NCI-H2029 treated with DMSO at 0.1 percent for 48 hours (cell line): ENCODE measurements around the gene C2orf80.
"Not testable (repeated sequence)": the region's sequence is repeated elsewhere in the genome, so short reads cannot be mapped to it uniquely, and the experiment has no call there.

Experiments used
- DNase-seq: peaks from one replicate; lab custom pipeline; 2025; lab: John Stamatoyannopoulos, UW

C2orf80 gene

DNA sequence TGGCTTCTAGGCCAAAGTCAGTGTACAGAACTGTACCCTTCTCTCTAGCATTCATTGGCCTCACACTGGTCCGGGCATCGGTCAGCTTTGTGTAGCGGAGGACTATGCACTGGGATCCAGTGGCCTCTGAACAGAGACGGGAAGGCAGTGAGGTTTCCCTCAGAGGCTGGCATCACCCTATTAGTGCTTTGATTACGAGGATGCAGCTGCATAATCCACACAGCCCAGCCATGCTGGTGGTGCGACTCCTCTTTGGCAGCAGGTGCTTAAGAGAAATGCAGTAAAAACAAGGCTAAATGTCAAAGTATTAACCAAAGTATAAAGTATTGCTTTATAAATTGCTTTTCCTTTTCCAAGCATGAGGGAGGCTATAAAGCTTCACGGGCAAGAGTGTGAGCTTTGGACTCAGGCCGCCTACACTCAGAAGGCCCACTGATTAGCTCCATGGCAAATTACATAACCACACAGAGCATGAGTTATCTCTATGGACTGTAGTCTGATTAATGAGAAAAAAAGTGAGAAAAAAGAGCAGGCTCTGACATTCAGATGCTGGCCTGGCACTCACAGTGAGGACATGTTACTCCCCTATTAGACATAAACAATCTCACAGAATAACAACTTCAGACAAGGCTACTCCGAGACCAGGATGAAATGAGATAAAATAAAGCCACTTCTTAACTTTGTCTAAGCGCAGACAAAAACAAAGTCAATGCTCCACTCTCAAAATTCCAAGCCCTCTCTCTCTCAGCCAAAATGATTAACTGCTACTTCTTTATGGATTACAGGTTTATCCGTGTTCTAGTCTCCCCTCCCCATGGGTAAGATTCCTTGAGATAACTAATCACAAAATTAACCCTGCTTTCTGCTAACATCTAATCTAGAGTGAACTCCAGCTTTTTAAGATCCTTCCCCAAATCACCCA is 53.8 kb downstream of the C2orf80 start:
- DNase-seq: no peak

DNA sequence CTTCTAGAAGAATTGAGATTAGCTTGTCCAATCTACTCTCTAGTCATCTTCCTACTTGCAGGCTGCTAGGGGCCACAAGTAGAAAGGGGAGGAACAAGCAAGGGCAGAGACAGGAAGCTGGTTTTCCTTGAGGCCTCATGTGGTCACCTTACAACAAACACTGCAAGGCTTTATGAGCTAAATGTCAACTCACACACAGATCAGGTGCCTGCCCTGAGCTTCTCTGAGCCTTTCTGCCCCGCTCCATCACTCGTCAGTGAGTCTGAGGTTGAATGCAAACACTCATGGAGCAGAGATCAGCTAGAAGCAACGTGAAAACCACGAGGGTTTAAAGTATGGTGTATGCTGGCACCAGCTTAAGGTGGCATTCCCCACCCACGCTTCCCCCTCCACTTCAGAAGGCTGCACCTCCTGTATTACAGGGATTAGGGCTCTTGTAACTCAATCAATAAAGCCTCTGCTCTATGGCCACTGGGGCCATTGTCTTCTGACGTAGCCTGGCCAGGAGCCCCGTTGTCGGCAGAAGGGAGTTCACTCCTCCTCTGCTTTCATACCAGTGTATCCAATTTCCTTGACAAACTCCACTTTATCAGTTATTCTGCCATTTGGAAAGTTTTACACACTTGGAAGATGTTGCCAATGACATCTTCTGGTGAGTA is 54.8 kb downstream of the C2orf80 start:
- DNase-seq: peak; percentile 61

DNA sequence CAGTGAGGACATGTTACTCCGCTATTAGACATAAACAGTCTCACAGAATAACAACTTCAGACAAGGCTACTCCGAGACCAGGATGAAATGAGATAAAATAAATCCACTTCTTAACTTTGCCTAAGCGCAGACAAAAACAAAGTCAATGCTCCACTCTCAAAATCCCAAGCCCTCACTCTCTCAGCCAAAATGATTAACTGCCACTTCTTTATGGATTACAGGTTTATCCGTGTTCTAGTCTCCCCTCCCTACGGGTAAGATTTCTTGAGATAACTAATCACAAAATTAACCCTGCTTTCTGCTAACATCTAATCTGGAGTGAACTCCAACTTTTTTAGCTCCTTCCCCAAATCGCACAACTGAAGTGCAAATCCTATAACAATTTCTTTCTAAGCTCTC is 59.1 kb downstream of the C2orf80 start:
- no peak for DNase-seq

DNA sequence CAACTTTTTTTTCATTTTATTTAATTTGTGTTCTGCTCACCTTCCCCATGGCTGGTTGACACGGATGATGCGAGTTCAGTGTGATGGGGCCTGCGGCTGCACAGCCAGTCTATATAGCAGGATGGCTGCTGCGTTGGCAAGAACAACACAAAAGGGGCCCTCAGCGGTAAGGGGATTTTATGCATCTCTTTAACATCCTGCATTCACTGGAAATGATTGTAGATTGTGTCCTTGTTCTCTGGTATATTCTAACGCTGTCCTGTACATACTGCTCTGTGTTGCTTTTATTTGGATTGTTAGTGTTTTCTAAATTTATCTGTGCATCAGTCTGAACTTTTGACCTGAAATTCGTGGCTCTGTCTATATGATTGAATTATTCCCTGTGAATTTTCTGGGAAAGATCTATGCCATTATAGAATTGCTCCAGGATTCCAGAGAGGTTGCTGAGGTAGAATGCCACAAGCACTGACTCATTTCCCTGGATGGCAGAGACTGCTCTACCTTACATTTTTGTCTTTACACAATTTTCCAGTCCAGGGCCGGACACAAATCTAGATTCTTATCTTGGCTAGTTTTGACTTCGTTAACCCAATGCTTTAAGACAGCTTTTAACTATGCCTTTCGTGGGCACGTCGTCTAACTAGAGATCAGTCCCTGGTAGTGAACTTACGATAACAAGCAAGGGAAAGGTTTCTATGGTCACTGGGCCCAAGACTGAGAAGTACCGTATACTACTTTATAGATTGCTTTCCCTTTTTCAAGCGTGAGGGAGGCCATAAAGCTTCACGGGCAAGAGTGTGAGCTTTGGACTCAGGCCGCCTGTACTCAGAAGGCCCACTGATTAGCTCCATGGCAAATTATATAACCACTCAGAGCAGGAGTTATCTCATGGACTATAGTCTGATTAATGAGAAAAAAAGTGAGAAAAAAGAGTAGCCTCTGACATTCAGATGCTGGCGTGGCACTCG is 59.8 kb downstream of the C2orf80 start, which contains the start of gene CRYGC:
CRYGC (minus strand) TSS at position 85 of the 968 bp plus-strand sequence; CDS start at position 49, 36 bp downstream.
- no peak for DNase-seq

DNA sequence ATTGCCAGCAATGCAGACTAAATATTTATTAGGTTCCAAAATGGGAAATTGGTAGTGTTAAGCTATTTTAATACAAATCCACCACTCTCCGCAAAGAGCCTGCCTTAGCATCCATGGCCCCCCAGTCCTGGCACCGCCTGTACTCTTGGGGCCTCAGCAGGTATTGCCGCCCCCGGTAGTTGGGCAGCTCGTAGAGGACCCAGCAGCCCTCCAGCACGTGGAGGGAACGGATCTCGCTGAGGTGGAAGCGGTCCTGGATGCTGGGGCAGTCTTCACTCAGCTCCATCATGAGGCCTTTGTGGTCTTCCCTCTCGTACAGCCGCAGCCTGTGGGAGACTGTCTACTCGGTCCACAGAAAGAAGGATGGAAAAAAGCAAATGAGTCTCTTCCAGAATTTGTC is 61.7 kb downstream of the C2orf80 start:
- DNase-seq: no peak

DNA sequence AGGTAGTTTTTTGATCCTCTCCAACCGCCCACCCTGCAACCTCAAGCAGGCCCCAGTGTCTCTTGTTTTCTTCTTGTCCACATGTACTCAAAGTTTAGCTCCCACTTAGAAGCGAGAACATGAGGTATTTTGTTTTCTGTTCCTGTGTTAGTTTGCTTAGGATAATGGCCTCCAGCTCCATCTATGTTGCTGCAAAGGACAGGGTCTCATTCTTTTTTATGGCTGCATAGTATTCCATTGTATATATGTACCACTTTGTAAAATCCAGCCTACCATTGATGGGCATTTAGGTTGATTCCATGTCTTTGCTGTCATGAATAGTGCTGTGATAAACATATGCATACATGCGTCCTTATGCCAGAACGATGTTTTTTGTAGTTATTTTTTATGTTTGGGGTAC is 62.7 kb downstream of the C2orf80 start:
- DNase-seq: no peak

DNA sequence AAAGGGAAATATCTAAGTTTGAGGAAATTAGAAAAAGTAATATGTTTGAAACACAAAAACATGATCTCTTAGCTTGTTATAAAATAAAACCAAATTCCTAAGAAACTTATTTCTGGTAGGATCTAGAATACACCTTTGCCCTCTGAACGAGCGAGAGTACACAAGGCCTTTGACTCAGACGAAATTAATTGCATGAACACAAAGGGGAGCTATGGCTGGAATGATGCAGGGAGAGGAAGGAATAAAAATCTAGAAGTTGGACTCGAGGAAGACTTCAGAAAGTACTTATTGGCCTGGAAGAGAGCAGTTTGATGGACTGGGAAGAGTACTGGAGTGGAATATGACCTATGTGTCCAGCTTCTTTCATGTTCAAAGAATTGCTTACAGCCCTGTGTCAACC is 64.6 kb downstream of the C2orf80 start:
- no peak for DNase-seq

DNA sequence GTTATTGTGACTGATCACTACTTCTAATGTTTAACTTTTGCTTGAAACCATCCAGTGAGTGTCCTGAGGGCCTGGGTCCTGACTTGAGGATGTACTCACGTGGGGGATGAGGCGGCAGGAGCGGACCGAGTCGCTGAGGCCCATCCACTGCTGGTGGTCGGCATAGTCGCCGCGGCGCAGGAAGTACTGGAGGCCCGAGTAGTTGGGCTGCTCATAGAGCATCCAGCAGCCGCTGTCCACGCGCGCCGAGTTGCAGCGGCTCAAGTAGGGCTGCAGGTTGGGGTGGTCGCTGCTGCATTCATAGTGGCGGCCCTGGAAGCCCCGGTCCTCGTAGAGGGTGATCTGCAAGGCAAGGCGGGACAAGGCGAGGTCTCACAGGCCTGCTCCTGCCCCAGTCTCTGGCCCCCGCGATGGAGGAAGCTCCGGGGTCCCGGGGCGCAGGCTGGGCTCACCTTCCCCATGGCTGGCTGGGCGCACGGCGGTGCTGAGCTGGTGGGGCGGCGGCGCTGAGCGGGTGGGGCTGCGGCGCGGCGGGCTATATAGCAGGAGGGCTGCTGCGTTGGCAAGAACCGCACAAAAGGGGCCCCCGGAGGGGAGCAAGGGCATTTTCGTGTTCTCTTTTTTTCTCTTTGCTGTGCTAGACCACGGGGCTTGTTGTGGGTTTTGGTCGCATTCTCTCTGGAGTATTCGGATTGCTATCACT is 65.7 kb downstream of the C2orf80 start, which contains the start of gene CRYGD:
CRYGD (minus strand) TSS at position 512 of the 703 bp plus-strand sequence; CDS start at position 461, 51 bp downstream.
- not testable (repeated sequence) for DNase-seq

DNA sequence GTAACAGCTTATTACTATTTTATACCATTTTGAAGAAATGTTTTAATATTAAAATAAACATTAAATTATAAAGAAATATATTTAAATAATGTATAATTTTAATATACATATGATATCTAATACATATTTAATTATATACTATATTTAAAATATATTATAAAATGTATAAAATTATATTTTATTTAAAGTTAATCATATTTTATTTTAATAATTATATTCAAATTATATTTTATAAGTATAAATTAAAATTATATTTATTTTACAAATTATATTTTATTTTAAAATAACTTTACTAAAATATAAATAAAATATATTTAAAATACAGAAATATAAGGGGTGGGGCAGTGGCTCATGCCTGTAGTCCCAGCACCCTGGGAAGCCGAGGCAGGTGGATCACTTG is 67.6 kb downstream of the C2orf80 start:
- no peak for DNase-seq

DNA sequence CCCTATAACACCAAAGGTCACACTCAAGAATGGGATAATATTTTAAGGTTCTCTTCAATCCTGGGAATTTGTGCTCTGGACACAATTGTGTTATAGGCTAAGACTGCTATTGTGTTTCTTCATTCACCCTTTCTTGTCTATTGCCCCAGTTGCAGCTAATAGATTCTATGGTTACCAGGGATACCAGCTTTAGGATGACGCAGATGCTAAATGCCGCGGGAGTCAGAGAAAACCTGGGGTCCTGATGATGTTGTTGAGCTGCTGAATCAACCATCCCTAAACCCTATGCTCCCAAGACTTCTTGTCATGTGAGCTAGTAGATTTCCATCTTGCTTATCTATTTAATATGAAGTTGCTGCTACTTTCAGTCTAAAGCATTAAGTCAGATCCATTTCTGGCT is 70.9 kb downstream of the C2orf80 start:
- DNase-seq: no peak

DNA sequence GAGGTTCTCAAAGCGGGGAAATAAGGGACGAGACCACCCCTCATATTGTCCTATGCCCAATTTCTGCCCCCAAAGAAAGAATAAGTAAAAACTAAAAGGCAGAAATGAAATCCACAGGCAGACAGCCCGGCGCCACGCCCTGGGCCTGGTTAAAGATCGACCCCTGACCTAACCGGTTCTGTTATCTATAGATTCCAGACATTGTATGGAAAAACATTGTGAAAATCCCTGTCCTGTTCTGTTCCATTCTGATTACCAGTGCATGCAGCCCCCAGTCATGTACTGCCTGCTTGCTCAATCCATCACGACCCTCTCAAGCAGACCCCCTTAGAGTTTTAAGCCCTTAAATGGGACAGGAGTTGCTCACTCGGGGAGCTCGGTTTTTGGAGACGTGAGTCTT is 72.4 kb downstream of the C2orf80 start:
- not testable (repeated sequence) for DNase-seq
